ENCODE measurements around the gene LPCAT3. TPM values are rescaled to one million over a fixed set of nuclear protein-coding genes. Genes with fewer than 3 reads are reported as not detected.
A peak's percentile ranks its signal among the peaks of the same experiment; 100 is the strongest.

LPCAT3 gene
- total RNA-seq, 4 donors from 2014 or later = 23.7 to 33.7 (median 26.6) TPM

- no peaks in the 10 kb centered on the region for H3K27me3 ChIP-seq
- peak overlapping the region in 3 of 4 donors; percentile 63 to 82 (median 81) for H3K27ac ChIP-seq
- WGBS, 2 donors (ENCODE audit: low coverage in 1 of 2) = 48% methylated on average over 8 of the region's 24 CpGs; no CpG with 5 or more reads in 1 of the 2 donors
- peaks cover 0 to 18% of the 10 kb centered on the region in 2 donors for H3K36me3 ChIP-seq
- peak in 1 of 2 donors; percentile 11 for TF ChIP-seq POLR2A (IDR thresholded peaks at IDR 0.05)
- TF ChIP-seq EP300 (IDR thresholded peaks at IDR 0.05) = no peak
- TF ChIP-seq CTCF (IDR thresholded peaks at IDR 0.05) = no peak
- peak overlapping the region in 1 of 2 donors; percentile 26 for H3K4me3 ChIP-seq
- no peak for ATAC-seq
- peaks cover 0 to 63% (median 9%) of the 10 kb centered on the region in 3 donors for H3K4me1 ChIP-seq
- no peaks in the 10 kb centered on the region for H3K9me3 ChIP-seq
Measured at GRCh38 chr12:6961278-6961694, 57.0 kb downstream of the LPCAT3 start.

GRCh38 chr12:6960593-6961277, 57.5 kb downstream of the LPCAT3 start:
- no peaks in the 10 kb centered on the region for H3K27me3 ChIP-seq
- no peak for ATAC-seq
- no peak for TF ChIP-seq POLR2A (IDR thresholded peaks at IDR 0.05)
- no peak for TF ChIP-seq CTCF (IDR thresholded peaks at IDR 0.05)
- no peak for TF ChIP-seq EP300 (IDR thresholded peaks at IDR 0.05)
- TF ChIP-seq POLR2AphosphoS5 (IDR thresholded peaks at IDR 0.05) = no peak
- no peaks in the 10 kb centered on the region for H3K9me3 ChIP-seq
- 59% methylated on average over 5 of the region's 13 CpGs; no CpG with 5 or more reads in 1 of the 2 donors for WGBS, 2 donors (ENCODE audit: low coverage in 1 of 2)
- peak overlapping the region in 3 of 4 donors; percentile 63 to 82 (median 81) for H3K27ac ChIP-seq
- H3K36me3 ChIP-seq = peaks cover 0 to 13% of the 10 kb centered on the region in 2 donors
- H3K4me1 ChIP-seq = peaks cover 0 to 63% (median 9%) of the 10 kb centered on the region in 3 donors
- H3K4me3 ChIP-seq = peak overlapping the region in 1 of 2 donors; percentile 26

- H3K36me3 ChIP-seq = peaks cover 0 to 5% of the 10 kb centered on the region in 2 donors
- no peak overlapping the region for H3K4me3 ChIP-seq
- 100% methylated on average over 2 of the region's 26 CpGs; no CpG with 5 or more reads in 1 of the 2 donors for WGBS, 2 donors (ENCODE audit: low coverage in 1 of 2)
- no peaks in the 10 kb centered on the region for H3K27me3 ChIP-seq
- H3K9me3 ChIP-seq = no peaks in the 10 kb centered on the region
- ATAC-seq = no peak
- peaks cover 0 to 58% (median 9%) of the 10 kb centered on the region in 3 donors for H3K4me1 ChIP-seq
- TF ChIP-seq POLR2A (IDR thresholded peaks at IDR 0.05) (no peak), POLR2AphosphoS5 (IDR thresholded peaks at IDR 0.05) (no peak), EP300 (IDR thresholded peaks at IDR 0.05) (no peak), CTCF (IDR thresholded peaks at IDR 0.05) (no peak)
- peak overlapping the region in 1 of 4 donors; percentile 81 for H3K27ac ChIP-seq
Measured at GRCh38 chr12:6959805-6960592, 58.3 kb downstream of the LPCAT3 start.

- H3K4me1 ChIP-seq = peaks cover 0 to 51% (median 5%) of the 10 kb centered on the region in 3 donors
- no peak for TF ChIP-seq POLR2AphosphoS5 (IDR thresholded peaks at IDR 0.05)
- no peak for TF ChIP-seq POLR2A (IDR thresholded peaks at IDR 0.05)
- no peak for TF ChIP-seq CTCF (IDR thresholded peaks at IDR 0.05)
- no peak for TF ChIP-seq EP300 (IDR thresholded peaks at IDR 0.05)
- no peak overlapping the region for H3K4me3 ChIP-seq
- ATAC-seq = peak; percentile 20
- no peaks in the 10 kb centered on the region for H3K27me3 ChIP-seq
- peak overlapping the region in 2 of 4 donors; percentile 31 to 81 for H3K27ac ChIP-seq
- no peaks in the 10 kb centered on the region for H3K9me3 ChIP-seq
- WGBS, 2 donors (ENCODE audit: low coverage in 1 of 2) = 67 to 83% methylated on average over 3 to 7 of the region's 24 CpGs
- no peaks in the 10 kb centered on the region for H3K36me3 ChIP-seq
Measured at GRCh38 chr12:6959058-6959804, 59.0 kb downstream of the LPCAT3 start.
